Measurements from ENCODE around the gene SORCS2. TPM values are rescaled to one million over a fixed set of nuclear protein-coding genes. Genes with fewer than 3 reads are reported as not detected.

Gene SORCS2
- polyA plus RNA-seq, 1 donor (not counting 4 experiments of a cell fraction or from before 2014, with no cell fraction given), result 0.09 TPM

- no peaks in the 10 kb centered on the region for H3K79me2 ChIP-seq (ENCODE audit: control insufficient read depth, insufficient read depth, low read length)
- H2AFZ ChIP-seq (ENCODE audit: control insufficient read depth, low read length), result no peak overlapping the region
- peaks cover 8% of the 10 kb centered on the region for H3K27me3 ChIP-seq (ENCODE audit: control insufficient read depth, extremely low read depth, insufficient read depth, low read length)
- no peak overlapping the region for H3K4me3 ChIP-seq (ENCODE audit: control insufficient read depth in 2 of 3, extremely low read depth in 1 of 3, insufficient read depth in 2 of 3, low read depth in 1 of 3, low read length in 3 of 3)
- H3K4me2 ChIP-seq (ENCODE audit: control insufficient read depth, extremely low read depth, insufficient read depth, low read depth, low read length), result no peak overlapping the region
- TF ChIP-seq EZH2 (IDR thresholded peaks at IDR 0.05; ENCODE audit: low read length), result no peak
- TF ChIP-seq, protein P1, sequence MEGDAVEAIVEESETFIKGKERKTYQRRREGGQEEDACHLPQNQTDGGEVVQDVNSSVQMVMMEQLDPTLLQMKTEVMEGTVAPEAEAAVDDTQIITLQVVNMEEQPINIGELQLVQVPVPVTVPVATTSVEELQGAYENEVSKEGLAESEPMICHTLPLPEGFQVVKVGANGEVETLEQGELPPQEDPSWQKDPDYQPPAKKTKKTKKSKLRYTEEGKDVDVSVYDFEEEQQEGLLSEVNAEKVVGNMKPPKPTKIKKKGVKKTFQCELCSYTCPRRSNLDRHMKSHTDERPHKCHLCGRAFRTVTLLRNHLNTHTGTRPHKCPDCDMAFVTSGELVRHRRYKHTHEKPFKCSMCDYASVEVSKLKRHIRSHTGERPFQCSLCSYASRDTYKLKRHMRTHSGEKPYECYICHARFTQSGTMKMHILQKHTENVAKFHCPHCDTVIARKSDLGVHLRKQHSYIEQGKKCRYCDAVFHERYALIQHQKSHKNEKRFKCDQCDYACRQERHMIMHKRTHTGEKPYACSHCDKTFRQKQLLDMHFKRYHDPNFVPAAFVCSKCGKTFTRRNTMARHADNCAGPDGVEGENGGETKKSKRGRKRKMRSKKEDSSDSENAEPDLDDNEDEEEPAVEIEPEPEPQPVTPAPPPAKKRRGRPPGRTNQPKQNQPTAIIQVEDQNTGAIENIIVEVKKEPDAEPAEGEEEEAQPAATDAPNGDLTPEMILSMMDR (optimal IDR thresholded peaks at IDR 0.05 in 1 of 3, IDR thresholded peaks at IDR 0.05 in 1 of 3, conservative IDR thresholded peaks at IDR 0.05 in 1 of 3; ENCODE audit: extremely low read depth in 1 of 3, insufficient read depth in 2 of 3, low read length in 3 of 3), result no peak
- H3K9ac ChIP-seq (ENCODE audit: control insufficient read depth, extremely low read depth, insufficient read depth, low read length), result no peak overlapping the region
- H4K20me1 ChIP-seq (ENCODE audit: control insufficient read depth, extremely low read depth, insufficient read depth, low read length), result no peaks in the 10 kb centered on the region
- H3K27ac ChIP-seq (ENCODE audit: control insufficient read depth, insufficient read depth, low read length), result no peak overlapping the region
- H3K4me1 ChIP-seq (ENCODE audit: control insufficient read depth, extremely low read depth, insufficient read depth, low read length), result no peaks in the 10 kb centered on the region
- FAIRE-seq (no peak), DNase-seq (ENCODE audit: low read depth, low spot score) (no peak)
- no peaks in the 10 kb centered on the region for H3K36me3 ChIP-seq (ENCODE audit: control insufficient read depth in 2 of 2, extremely low read depth in 1 of 2, insufficient read depth in 2 of 2, low read length in 2 of 2)
- no peaks in the 10 kb centered on the region for H3K9me1 ChIP-seq (ENCODE audit: control insufficient read depth, extremely low read depth, insufficient read depth, low read length)
- dilution Hi-C loops (cut with MboI; ENCODE audit: extremely low pct_ligation_motif_present, low sequenced_read_pairs), result no loop called here
- H3K9me3 ChIP-seq (ENCODE audit: control insufficient read depth, low read depth, low read length), result peaks cover 2% of the 10 kb centered on the region
Observed at GRCh38 chr4:7272404-7272803, 80.1 kb downstream of the SORCS2 start.

DNA sequence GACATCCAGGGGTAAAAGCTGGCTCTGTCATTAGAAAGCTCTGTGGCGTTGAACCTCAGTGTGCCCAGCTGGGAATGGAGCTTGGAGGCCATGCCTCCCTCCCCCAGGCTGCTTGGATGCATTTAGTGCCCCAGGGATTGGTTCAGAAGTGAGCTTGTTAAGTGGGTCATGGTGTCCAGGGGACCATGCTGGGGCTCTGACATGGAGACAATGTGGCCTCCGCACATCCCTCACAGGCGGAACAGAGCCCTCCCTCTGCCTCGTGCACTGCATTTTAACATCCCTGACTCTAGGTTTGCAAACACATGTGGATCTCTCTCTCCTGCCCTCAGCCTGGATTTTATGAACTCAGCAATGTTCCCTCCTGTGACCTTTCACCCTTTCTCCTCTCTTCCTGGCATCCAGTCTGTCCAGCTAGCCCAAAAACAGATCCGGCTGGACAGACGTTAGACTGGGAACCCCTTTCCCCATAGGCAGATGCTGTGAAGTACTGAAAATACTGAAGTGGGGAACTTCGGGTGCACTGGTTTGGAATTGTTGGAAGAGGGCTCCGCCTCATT lies 81.5 kb downstream of the SORCS2 start:
- H3K36me3 ChIP-seq (ENCODE audit: control insufficient read depth in 2 of 2, extremely low read depth in 1 of 2, insufficient read depth in 2 of 2, low read length in 2 of 2), result no peaks in the 10 kb centered on the region
- DNase-seq (ENCODE audit: low read depth, low spot score), result no peak
- no peak overlapping the region for H3K4me2 ChIP-seq (ENCODE audit: control insufficient read depth, extremely low read depth, insufficient read depth, low read depth, low read length)
- FAIRE-seq, result no peak
- dilution Hi-C loops (cut with MboI; ENCODE audit: extremely low pct_ligation_motif_present, low sequenced_read_pairs), result no loop called here
- peaks cover 2% of the 10 kb centered on the region for H3K9me3 ChIP-seq (ENCODE audit: control insufficient read depth, low read depth, low read length)
- peaks cover 18% of the 10 kb centered on the region for H3K27me3 ChIP-seq (ENCODE audit: control insufficient read depth, extremely low read depth, insufficient read depth, low read length)
- no peak overlapping the region for H2AFZ ChIP-seq (ENCODE audit: control insufficient read depth, low read length)
- H3K27ac ChIP-seq (ENCODE audit: control insufficient read depth, insufficient read depth, low read length), result no peak overlapping the region
- H3K9me1 ChIP-seq (ENCODE audit: control insufficient read depth, extremely low read depth, insufficient read depth, low read length), result no peaks in the 10 kb centered on the region
- H3K4me3 ChIP-seq (ENCODE audit: control insufficient read depth in 2 of 3, extremely low read depth in 1 of 3, insufficient read depth in 2 of 3, low read depth in 1 of 3, low read length in 3 of 3), result no peak overlapping the region
- no peaks in the 10 kb centered on the region for H3K4me1 ChIP-seq (ENCODE audit: control insufficient read depth, extremely low read depth, insufficient read depth, low read length)
- H4K20me1 ChIP-seq (ENCODE audit: control insufficient read depth, extremely low read depth, insufficient read depth, low read length), result no peaks in the 10 kb centered on the region
- no peak for TF ChIP-seq EZH2 (IDR thresholded peaks at IDR 0.05; ENCODE audit: low read length)
- TF ChIP-seq, protein P1 (optimal IDR thresholded peaks at IDR 0.05 in 1 of 3, IDR thresholded peaks at IDR 0.05 in 1 of 3, conservative IDR thresholded peaks at IDR 0.05 in 1 of 3; ENCODE audit: extremely low read depth in 1 of 3, insufficient read depth in 2 of 3, low read length in 3 of 3), result no peak
- H3K79me2 ChIP-seq (ENCODE audit: control insufficient read depth, insufficient read depth, low read length), result no peaks in the 10 kb centered on the region
- H3K9ac ChIP-seq (ENCODE audit: control insufficient read depth, extremely low read depth, insufficient read depth, low read length), result no peak overlapping the region

All from keratinocyte (primary cell).